Ectodermal cell (in vitro differentiated cells): ENCODE data around the gene CADM2.

Source experiments
- H3K27ac ChIP-seq: 2 replicates; pipeline ENCODE4 v1.7.0; 2013; ENCODE audit warnings: mild to moderate bottlenecking, low read depth, low read length; ENCODE audit not compliant: insufficient read depth, poor library complexity, severe bottlenecking
- H3K27me3 ChIP-seq: 2 replicates; pipeline ENCODE4 v1.7.0; 2013; ENCODE audit warnings: mild to moderate bottlenecking, low read length; ENCODE audit not compliant: insufficient read depth, control insufficient read depth, poor library complexity, severe bottlenecking
- H3K36me3 ChIP-seq: one replicate; pipeline ENCODE4 v1.7.0; 2013; ENCODE audit warnings: low read length; ENCODE audit not compliant: control insufficient read depth, insufficient read depth
- H3K4me1 ChIP-seq: one replicate; pipeline ENCODE4 v1.7.0; 2013; ENCODE audit warnings: low read length; ENCODE audit not compliant: control insufficient read depth, insufficient read depth
- H3K4me3 ChIP-seq: 2 replicates; pipeline ENCODE4 v1.7.0; 2013; ENCODE audit warnings: low read depth, low read length, control low read depth; ENCODE audit not compliant: insufficient read depth
- H3K9me3 ChIP-seq: 2 replicates; pipeline ENCODE4 v1.7.0; 2013; ENCODE audit warnings: mild to moderate bottlenecking, low read length, moderate library complexity; ENCODE audit not compliant: control insufficient read depth
- WGBS, 2 experiments: methylation state at CpG; one replicate each; pipeline ENCODE4 v1.1.7; 2013; ENCODE audit warnings: missing lambda C conversion rate in 2 of 2; 5-methylcytosine and 5-hydroxymethylcytosine counted together

The CADM2 gene

GRCh38 chr3:85377115-85377514 lies 418.3 kb downstream of the CADM2 start:
- Histone ChIP-seq H3K9me3 (no peaks in the 10 kb centered on the region), H3K4me1 (no peaks in the 10 kb centered on the region), H3K4me3 (no peak overlapping the region), H3K27ac (no peak overlapping the region), H3K36me3 (no peaks in the 10 kb centered on the region), H3K27me3 (no peaks in the 10 kb centered on the region)
- WGBS, 2 experiments = 83 to 95% methylated on average over 2 to 3 of the region's 3 CpGs

- Histone ChIP-seq H3K9me3 (no peaks in the 10 kb centered on the region), H3K4me1 (no peaks in the 10 kb centered on the region), H3K27ac (no peak overlapping the region), H3K27me3 (no peaks in the 10 kb centered on the region), H3K4me3 (no peak overlapping the region), H3K36me3 (no peaks in the 10 kb centered on the region)
- 82 to 95% methylated on average over 13 of the region's 13 CpGs for WGBS, 2 experiments
These were observed 425.6 kb downstream of the CADM2 start for GRCh38 chr3:85384372-85384771.

- Histone ChIP-seq H3K27me3 (no peaks in the 10 kb centered on the region), H3K4me1 (no peaks in the 10 kb centered on the region), H3K36me3 (no peaks in the 10 kb centered on the region), H3K4me3 (no peak overlapping the region), H3K27ac (no peak overlapping the region), H3K9me3 (no peaks in the 10 kb centered on the region)
- 91 to 94% methylated on average over 6 of the region's 6 CpGs for WGBS, 2 experiments
These were observed 429.2 kb downstream of the CADM2 start for GRCh38 chr3:85387913-85388505.

GRCh38 chr3:85394424-85394823 lies 435.6 kb downstream of the CADM2 start:
- H3K27ac ChIP-seq = no peak overlapping the region
- H3K27me3 ChIP-seq = no peaks in the 10 kb centered on the region
- no peaks in the 10 kb centered on the region for H3K9me3 ChIP-seq
- 17% methylated on average over 1 of the region's 1 CpG; no CpG with 5 or more reads in 1 of the 2 experiments for WGBS, 2 experiments
- H3K4me3 ChIP-seq = no peak overlapping the region
- H3K36me3 ChIP-seq = no peaks in the 10 kb centered on the region
- no peaks in the 10 kb centered on the region for H3K4me1 ChIP-seq

GRCh38 chr3:85397434-85397833 lies 438.6 kb downstream of the CADM2 start:
- no peaks in the 10 kb centered on the region for H3K4me1 ChIP-seq
- no peaks in the 10 kb centered on the region for H3K27me3 ChIP-seq
- no peaks in the 10 kb centered on the region for H3K36me3 ChIP-seq
- H3K9me3 ChIP-seq = no peaks in the 10 kb centered on the region
- WGBS, 2 experiments = 100% methylated on average over 2 of the region's 2 CpGs; no CpG with 5 or more reads in 1 of the 2 experiments
- no peak overlapping the region for H3K27ac ChIP-seq
- no peak overlapping the region for H3K4me3 ChIP-seq

- H3K36me3 ChIP-seq = no peaks in the 10 kb centered on the region
- 88 to 92% methylated on average over 3 of the region's 4 CpGs for WGBS, 2 experiments
- no peak overlapping the region for H3K4me3 ChIP-seq
- no peaks in the 10 kb centered on the region for H3K9me3 ChIP-seq
- no peak overlapping the region for H3K27ac ChIP-seq
- no peaks in the 10 kb centered on the region for H3K4me1 ChIP-seq
- H3K27me3 ChIP-seq = no peaks in the 10 kb centered on the region
These were observed 467.3 kb downstream of the CADM2 start for GRCh38 chr3:85426121-85426520.

GRCh38 chr3:85427467-85427866 lies 468.7 kb downstream of the CADM2 start:
- 100% methylated on average over 1 of the region's 1 CpG; no CpG with 5 or more reads in 1 of the 2 experiments for WGBS, 2 experiments
- Histone ChIP-seq H3K27me3 (no peaks in the 10 kb centered on the region), H3K4me3 (no peak overlapping the region), H3K36me3 (no peaks in the 10 kb centered on the region), H3K9me3 (no peaks in the 10 kb centered on the region), H3K27ac (no peak overlapping the region), H3K4me1 (no peaks in the 10 kb centered on the region)

GRCh38 chr3:85432081-85432480 lies 473.3 kb downstream of the CADM2 start:
- H3K4me3 ChIP-seq = no peak overlapping the region
- H3K27me3 ChIP-seq = no peaks in the 10 kb centered on the region
- 90 to 92% methylated on average over 5 of the region's 5 CpGs for WGBS, 2 experiments
- no peaks in the 10 kb centered on the region for H3K4me1 ChIP-seq
- no peaks in the 10 kb centered on the region for H3K9me3 ChIP-seq
- no peak overlapping the region for H3K27ac ChIP-seq
- H3K36me3 ChIP-seq = no peaks in the 10 kb centered on the region

- no peaks in the 10 kb centered on the region for H3K36me3 ChIP-seq
- H3K27me3 ChIP-seq = no peaks in the 10 kb centered on the region
- no peaks in the 10 kb centered on the region for H3K9me3 ChIP-seq
- H3K4me3 ChIP-seq = no peak overlapping the region
- H3K4me1 ChIP-seq = no peaks in the 10 kb centered on the region
- H3K27ac ChIP-seq = no peak overlapping the region
- 89 to 92% methylated on average over 2 of the region's 2 CpGs for WGBS, 2 experiments
These were observed 474.5 kb downstream of the CADM2 start for GRCh38 chr3:85433319-85433718.

- no peaks in the 10 kb centered on the region for H3K36me3 ChIP-seq
- H3K9me3 ChIP-seq = no peaks in the 10 kb centered on the region
- 83 to 94% methylated on average over 4 of the region's 4 CpGs for WGBS, 2 experiments
- H3K4me3 ChIP-seq = no peak overlapping the region
- H3K27me3 ChIP-seq = no peaks in the 10 kb centered on the region
- no peaks in the 10 kb centered on the region for H3K4me1 ChIP-seq
- no peak overlapping the region for H3K27ac ChIP-seq
These were observed 496.9 kb downstream of the CADM2 start for GRCh38 chr3:85455561-85456200.
